Neutrophil (primary cell): ENCODE measurements around the gene HLA-DRB1.

Source experiments
- H3K27ac ChIP-seq: fragments of 200-600 bp; sonication (generic); 2 replicates; pipeline ENCODE4 v1.5.1; 2016; ENCODE audit warnings: mild to moderate bottlenecking, moderate library complexity
- H3K27me3 ChIP-seq: fragments of 200-600 bp; sonication (generic); 2 replicates; pipeline ENCODE4 v1.6.0; 2016; ENCODE audit warnings: mild to moderate bottlenecking
- H3K36me3 ChIP-seq: fragments of 200-600 bp; sonication (generic); 2 replicates; pipeline ENCODE4 v1.5.1; 2017
- H3K4me1 ChIP-seq, 2 experiments: fragments of 200-600 bp in 1 of 2; sonication (generic) in 1 of 2; 1 replicate in 1 of 2; 2 replicates in 1 of 2; pipeline versions ENCODE4 v1.5.1 to v1.6.1; 2013 to 2016; ENCODE audit warnings: low read depth in 1 of 2, low read length in 1 of 2, mild to moderate bottlenecking in 1 of 2, moderate library complexity in 1 of 2; ENCODE audit not compliant: control insufficient read depth in 1 of 2, insufficient read depth in 1 of 2
- H3K4me3 ChIP-seq, 2 experiments: fragments of 200-600 bp in 1 of 2; sonication (generic) in 1 of 2; 1 replicate in 1 of 2; 2 replicates in 1 of 2; pipeline ENCODE4 v1.5.1; 2013 to 2016; ENCODE audit warnings: low read depth in 1 of 2, low read length in 1 of 2, mild to moderate bottlenecking in 1 of 2, moderate library complexity in 1 of 2
- H3K9me3 ChIP-seq: fragments of 200-600 bp; sonication (generic); 2 replicates; pipeline ENCODE4 v1.5.1; 2016
- CTCF ChIP-seq: fragments of 200-600 bp; sonication (generic); IDR thresholded peaks from 2 replicates; pipeline ENCODE4 v1.5.1; 2016; ENCODE audit warnings: antibody characterized with exemption

Gene HLA-DRB1

DNA sequence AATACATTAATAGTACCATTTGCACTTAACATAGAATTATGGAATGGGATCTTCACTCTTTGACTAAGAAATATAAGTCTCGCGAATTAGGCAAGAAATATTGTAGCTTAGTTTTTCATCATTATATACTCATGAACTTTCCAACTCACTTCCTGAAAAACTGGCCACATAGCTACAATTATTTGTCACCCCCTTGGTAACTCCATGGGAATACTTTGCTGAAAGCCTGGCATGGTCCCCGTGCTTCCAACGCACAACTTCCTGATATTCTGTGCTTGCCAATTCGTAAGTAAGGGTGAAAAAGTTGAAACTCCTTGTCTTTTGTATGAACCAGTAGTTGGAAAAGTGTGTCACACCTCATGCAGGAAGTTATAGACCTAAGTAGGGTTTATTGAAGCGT is 23.8 kb upstream of the HLA-DRB1 start:
- peaks cover 28% of the 10 kb centered on the region for H3K27me3 ChIP-seq
- H3K27ac ChIP-seq, result no peak overlapping the region
- no peaks in the 10 kb centered on the region for H3K36me3 ChIP-seq
- H3K9me3 ChIP-seq, result peaks cover 4% of the 10 kb centered on the region
- H3K4me1 ChIP-seq, result no peaks in the 10 kb centered on the region
- TF ChIP-seq CTCF, result no peak
- no peak overlapping the region for H3K4me3 ChIP-seq

- no peaks in the 10 kb centered on the region for H3K4me1 ChIP-seq
- TF ChIP-seq CTCF, result no peak
- no peak overlapping the region for H3K27ac ChIP-seq
- H3K9me3 ChIP-seq, result no peaks in the 10 kb centered on the region
- no peaks in the 10 kb centered on the region for H3K36me3 ChIP-seq
- peaks cover 20% of the 10 kb centered on the region for H3K27me3 ChIP-seq
- no peak overlapping the region for H3K4me3 ChIP-seq
These were observed 21.1 kb upstream of the HLA-DRB1 start for GRCh38 chr6:32610682-32611296.

DNA sequence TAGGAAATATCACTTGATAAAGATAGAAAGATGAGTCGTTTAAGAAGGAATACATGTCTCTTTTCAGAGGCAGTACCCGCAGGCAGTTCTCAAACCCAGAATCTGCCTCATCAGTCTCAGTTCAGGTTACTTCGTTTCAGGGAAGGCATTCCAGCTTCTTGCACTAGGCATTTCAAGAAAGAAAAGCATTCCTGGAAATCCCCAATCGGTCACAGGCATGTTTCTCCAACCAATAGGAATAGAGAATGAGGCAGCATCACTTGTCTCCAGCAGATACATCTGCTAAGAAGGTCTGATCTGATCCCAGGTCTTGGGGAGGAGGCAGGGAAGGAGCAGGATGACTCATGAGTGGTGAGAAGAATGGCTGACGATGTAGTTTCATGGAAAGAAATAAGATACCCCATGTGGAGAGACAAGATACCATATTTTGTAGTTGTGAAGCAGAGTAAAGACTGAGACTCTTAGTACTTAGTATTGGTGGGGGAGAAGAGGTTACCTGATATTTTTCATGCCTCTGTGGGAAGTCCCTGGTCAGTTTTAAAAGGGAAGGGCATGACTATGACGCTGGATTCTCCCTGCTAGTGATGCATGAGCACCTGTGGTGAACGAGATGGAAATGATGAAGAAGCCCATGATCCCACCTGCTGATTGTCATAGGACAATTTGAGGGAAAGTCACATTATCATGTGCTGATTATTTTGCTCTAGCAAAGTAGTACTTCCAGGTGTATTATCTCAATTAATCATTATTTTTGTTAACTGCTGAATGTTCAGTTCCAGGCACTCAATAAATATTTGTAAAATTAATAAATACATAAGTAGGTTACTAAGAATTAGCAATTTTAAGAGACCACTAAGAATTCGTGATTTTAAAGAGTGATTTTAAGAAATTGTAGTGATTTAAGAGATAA is 20.3 kb upstream of the HLA-DRB1 start:
- no peak overlapping the region for H3K4me3 ChIP-seq
- H3K27me3 ChIP-seq, result peaks cover 18% of the 10 kb centered on the region
- H3K9me3 ChIP-seq, result no peaks in the 10 kb centered on the region
- no peak overlapping the region for H3K27ac ChIP-seq
- no peaks in the 10 kb centered on the region for H3K36me3 ChIP-seq
- no peak for TF ChIP-seq CTCF
- H3K4me1 ChIP-seq, result no peaks in the 10 kb centered on the region

DNA sequence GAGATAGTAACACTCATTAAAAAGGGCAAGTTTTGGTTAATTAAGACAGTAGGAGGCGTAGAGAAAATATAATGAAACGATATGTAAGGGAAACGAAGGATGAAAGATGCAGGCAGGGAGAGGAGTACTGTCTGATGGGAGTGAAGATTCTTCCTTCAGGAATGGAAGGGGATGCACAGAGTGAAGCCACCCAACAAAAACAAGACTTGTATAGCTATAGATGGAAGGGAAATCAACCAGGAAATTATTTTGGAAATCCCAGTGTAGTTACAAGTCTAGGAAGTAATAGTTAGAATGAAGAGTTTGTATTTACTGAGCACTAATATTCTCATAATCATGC is 19.7 kb upstream of the HLA-DRB1 start:
- H3K9me3 ChIP-seq, result no peaks in the 10 kb centered on the region

GRCh38 chr6:32608362-32608761 is 18.7 kb upstream of the HLA-DRB1 start:
- no peak for TF ChIP-seq CTCF
- Histone ChIP-seq H3K4me3 (no peak overlapping the region), H3K9me3 (no peaks in the 10 kb centered on the region), H3K4me1 (no peaks in the 10 kb centered on the region), H3K36me3 (no peaks in the 10 kb centered on the region), H3K27me3 (peaks cover 18% of the 10 kb centered on the region), H3K27ac (no peak overlapping the region)

More for the DNA sequence above, 19.7 kb upstream of the HLA-DRB1 start:
- Histone ChIP-seq H3K36me3 (no peaks in the 10 kb centered on the region), H3K4me1 (no peaks in the 10 kb centered on the region), H3K4me3 (no peak overlapping the region), H3K27ac (no peak overlapping the region), H3K27me3 (peaks cover 18% of the 10 kb centered on the region)
- no peak for TF ChIP-seq CTCF
